GM12892 (cell line): ENCODE data around the gene CNN3.

Source experiments
- POLR2A ChIP-seq: IDR thresholded peaks from 2 replicates; pipeline ENCODE4 v1.6.1; 2011; ENCODE audit warnings: low read depth, low read length, control low read depth
- POLR2AphosphoS5 ChIP-seq: IDR thresholded peaks from 2 replicates; pipeline ENCODE4 v1.6.1; 2011; ENCODE audit warnings: low read depth, low read length, control low read depth
- TAF1 ChIP-seq: IDR thresholded peaks from 2 replicates; pipeline ENCODE4 v1.6.1; 2011; ENCODE audit warnings: low read depth, mild to moderate bottlenecking, control low read depth, low read length, borderline replicate concordance

GRCh38 chr1:94901841-94902240 is 25.1 kb downstream of the CNN3 start:
- TF ChIP-seq POLR2AphosphoS5 (no peak), TAF1 (no peak), POLR2A (no peak)
